ENCODE data around the gene LAMA2. TPM values are rescaled to one million over a fixed set of nuclear protein-coding genes. Genes with fewer than 3 reads are reported as not detected.
A peak's percentile ranks its signal among the peaks of the same experiment; 100 is the strongest.

LAMA2 gene
- 10 to 100 TPM; 15.4 to 55.3 (median 38.7) TPM for total RNA-seq

GRCh38 chr6:128882991-128883611 is at the start of gene LAMA2:
TSS of gene LAMA2 (plus strand) at chr6:128883138. CDS start at chr6:128883246, 108 bp downstream.
- peak within 1 kb of the TSS in 3 of 4 donors; percentile 32 to 69 (median 62) for H3K27ac ChIP-seq
- H3K4me1 ChIP-seq, result no peaks in the 10 kb centered on the region
- H3K9me3 ChIP-seq, result no peaks in the 10 kb centered on the region
- peak within 1 kb of the TSS in 3 of 4 donors; percentile 27 to 47 (median 44) for H3K4me3 ChIP-seq
- no peaks in the 10 kb centered on the region for H3K36me3 ChIP-seq
- no peaks in the 10 kb centered on the region for H3K27me3 ChIP-seq
- DNase-seq, result peak in 2 of 3 donors; percentile 59 to 60
- TF ChIP-seq, protein P1, sequence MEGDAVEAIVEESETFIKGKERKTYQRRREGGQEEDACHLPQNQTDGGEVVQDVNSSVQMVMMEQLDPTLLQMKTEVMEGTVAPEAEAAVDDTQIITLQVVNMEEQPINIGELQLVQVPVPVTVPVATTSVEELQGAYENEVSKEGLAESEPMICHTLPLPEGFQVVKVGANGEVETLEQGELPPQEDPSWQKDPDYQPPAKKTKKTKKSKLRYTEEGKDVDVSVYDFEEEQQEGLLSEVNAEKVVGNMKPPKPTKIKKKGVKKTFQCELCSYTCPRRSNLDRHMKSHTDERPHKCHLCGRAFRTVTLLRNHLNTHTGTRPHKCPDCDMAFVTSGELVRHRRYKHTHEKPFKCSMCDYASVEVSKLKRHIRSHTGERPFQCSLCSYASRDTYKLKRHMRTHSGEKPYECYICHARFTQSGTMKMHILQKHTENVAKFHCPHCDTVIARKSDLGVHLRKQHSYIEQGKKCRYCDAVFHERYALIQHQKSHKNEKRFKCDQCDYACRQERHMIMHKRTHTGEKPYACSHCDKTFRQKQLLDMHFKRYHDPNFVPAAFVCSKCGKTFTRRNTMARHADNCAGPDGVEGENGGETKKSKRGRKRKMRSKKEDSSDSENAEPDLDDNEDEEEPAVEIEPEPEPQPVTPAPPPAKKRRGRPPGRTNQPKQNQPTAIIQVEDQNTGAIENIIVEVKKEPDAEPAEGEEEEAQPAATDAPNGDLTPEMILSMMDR (IDR thresholded peaks at IDR 0.05), result no peak
- no peak for TF ChIP-seq POLR2A (IDR thresholded peaks at IDR 0.05)

GRCh38 chr6:128836761-128837160 is 46.2 kb upstream of the LAMA2 start:
- TF ChIP-seq, protein P1 (IDR thresholded peaks at IDR 0.05), result no peak
- TF ChIP-seq POLR2A (IDR thresholded peaks at IDR 0.05), result no peak
- no peak overlapping the region for H3K27ac ChIP-seq
- no peaks in the 10 kb centered on the region for H3K9me3 ChIP-seq
- no peak for DNase-seq
- H3K27me3 ChIP-seq, result no peaks in the 10 kb centered on the region
- no peaks in the 10 kb centered on the region for H3K36me3 ChIP-seq
- no peak overlapping the region for H3K4me3 ChIP-seq
- H3K4me1 ChIP-seq, result no peaks in the 10 kb centered on the region

DNA sequence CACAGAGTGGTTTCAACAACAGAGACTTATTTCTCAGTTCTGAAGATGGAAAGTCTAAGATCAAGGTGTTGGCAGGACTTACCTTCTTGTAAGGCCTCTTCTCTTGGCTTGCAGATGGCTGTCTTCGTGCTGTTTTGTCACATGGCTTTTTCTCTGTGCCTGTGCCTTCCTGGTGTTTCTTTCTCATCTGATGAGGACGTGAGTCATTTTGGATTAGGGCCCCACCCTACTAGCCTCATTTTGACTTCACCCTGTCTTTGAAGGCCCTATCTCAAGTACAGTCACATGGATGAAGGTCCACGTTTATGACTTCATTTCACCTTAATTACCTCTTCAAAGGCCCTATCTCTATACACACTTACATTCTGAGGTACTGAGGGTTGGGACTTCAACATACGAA is 41.4 kb upstream of the LAMA2 start:
- Histone ChIP-seq H3K4me3 (no peak overlapping the region), H3K27ac (no peak overlapping the region), H3K9me3 (no peaks in the 10 kb centered on the region), H3K27me3 (no peaks in the 10 kb centered on the region), H3K36me3 (no peaks in the 10 kb centered on the region), H3K4me1 (no peaks in the 10 kb centered on the region)
- DNase-seq, result no peak
- TF ChIP-seq, protein P1 (IDR thresholded peaks at IDR 0.05), result no peak
- no peak for TF ChIP-seq POLR2A (IDR thresholded peaks at IDR 0.05)

- Histone ChIP-seq H3K27me3 (no peaks in the 10 kb centered on the region), H3K36me3 (no peaks in the 10 kb centered on the region), H3K9me3 (no peaks in the 10 kb centered on the region), H3K27ac (no peak overlapping the region), H3K4me3 (no peak overlapping the region), H3K4me1 (no peaks in the 10 kb centered on the region)
- no peak for DNase-seq
- TF ChIP-seq, protein P1 (IDR thresholded peaks at IDR 0.05), result no peak
- no peak for TF ChIP-seq POLR2A (IDR thresholded peaks at IDR 0.05)
Observed at GRCh38 chr6:128844598-128844997, 38.3 kb upstream of the LAMA2 start.

- no peak overlapping the region for H3K27ac ChIP-seq
- H3K36me3 ChIP-seq, result no peaks in the 10 kb centered on the region
- H3K4me3 ChIP-seq, result no peak overlapping the region
- no peaks in the 10 kb centered on the region for H3K9me3 ChIP-seq
- H3K4me1 ChIP-seq, result no peaks in the 10 kb centered on the region
- TF ChIP-seq, protein P1 (IDR thresholded peaks at IDR 0.05), result no peak
- TF ChIP-seq POLR2A (IDR thresholded peaks at IDR 0.05), result no peak
- DNase-seq, result no peak
- H3K27me3 ChIP-seq, result no peaks in the 10 kb centered on the region
Observed at GRCh38 chr6:128847431-128848210, 35.3 kb upstream of the LAMA2 start.
